KMS-11 (cell line): ENCODE data around the gene FAM107B.

Experiments used
- H2AFZ ChIP-seq: fragments of 200-600 bp; sonication (generic); 2 replicates; pipeline ENCODE4 v1.6.1; 2016; ENCODE audit warnings: antibody characterized with exemption, mixed run types, low read depth
- H3K27ac ChIP-seq: fragments of 200-600 bp; sonication (generic); 2 replicates; pipeline ENCODE4 v1.6.1; 2016; ENCODE audit warnings: mild to moderate bottlenecking, mixed run types
- H3K27me3 ChIP-seq: fragments of 200-600 bp; sonication (generic); 2 replicates; pipeline ENCODE4 v1.6.1; 2017; ENCODE audit warnings: mild to moderate bottlenecking, low read depth, mixed run types, moderate library complexity; ENCODE audit not compliant: insufficient read depth
- H3K36me3 ChIP-seq: fragments of 200-600 bp; sonication (generic); 2 replicates; pipeline ENCODE4 v1.6.1; 2017; ENCODE audit warnings: mild to moderate bottlenecking, mixed run types; ENCODE audit not compliant: insufficient read depth
- H3K4me1 ChIP-seq: fragments of 200-600 bp; sonication (generic); 2 replicates; pipeline ENCODE4 v1.6.1; 2016; ENCODE audit warnings: mild to moderate bottlenecking, low read depth, mixed run types; ENCODE audit not compliant: poor library complexity, severe bottlenecking
- H3K4me2 ChIP-seq: fragments of 200-600 bp; sonication (generic); 2 replicates; pipeline ENCODE4 v1.7.0; 2016; ENCODE audit warnings: mild to moderate bottlenecking, mixed run types
- H3K4me3 ChIP-seq: fragments of 200-600 bp; sonication (generic); IDR thresholded peaks from 2 replicates; pipeline ENCODE4 v1.6.1; 2017; ENCODE audit warnings: low read depth, low read length, mixed read lengths; ENCODE audit not compliant: insufficient read depth
- H3K79me2 ChIP-seq: fragments of 200-600 bp; sonication (generic); 2 replicates; pipeline ENCODE4 v1.6.1; 2016; ENCODE audit warnings: low read depth, mixed run types; ENCODE audit not compliant: insufficient read depth
- H3K9ac ChIP-seq: fragments of 200-600 bp; sonication (generic); 2 replicates; pipeline ENCODE4 v1.6.1; 2016; ENCODE audit warnings: mild to moderate bottlenecking, mixed run types
- H4K20me1 ChIP-seq: fragments of 200-600 bp; sonication (generic); 2 replicates; pipeline ENCODE4 v1.6.1; 2016; ENCODE audit warnings: mild to moderate bottlenecking, mixed run types; ENCODE audit not compliant: insufficient read depth
- TF ChIP-seq, protein P1 (sequence below): fragments of 200-600 bp; sonication (generic); conservative IDR thresholded peaks from 2 replicates; pipeline ENCODE4 v1.6.1; 2017; ENCODE audit warnings: low read depth, mild to moderate bottlenecking, antibody characterized with exemption, low read length, moderate library complexity, mixed read lengths

Gene FAM107B

DNA sequence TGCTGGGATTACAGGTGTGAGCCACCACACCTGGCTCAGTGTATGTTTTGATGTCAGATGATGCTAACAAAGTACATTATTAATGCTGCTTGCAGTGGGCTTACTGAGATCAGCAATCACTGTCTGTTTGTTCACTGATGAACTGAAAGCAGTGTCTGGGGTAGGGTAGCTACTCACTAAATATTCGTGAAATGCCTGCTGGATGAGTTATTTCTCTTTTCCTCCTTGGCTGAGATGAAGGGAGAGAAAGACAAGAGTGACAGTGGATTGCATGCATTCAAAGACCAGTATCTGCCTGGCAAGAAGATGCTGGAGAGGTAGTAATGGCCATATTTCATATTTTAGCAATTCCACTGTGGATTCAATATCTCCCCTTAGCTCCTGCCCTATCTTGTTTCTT, 32.3 kb downstream of the FAM107B start:
- no peak overlapping the region for H3K4me2 ChIP-seq

DNA sequence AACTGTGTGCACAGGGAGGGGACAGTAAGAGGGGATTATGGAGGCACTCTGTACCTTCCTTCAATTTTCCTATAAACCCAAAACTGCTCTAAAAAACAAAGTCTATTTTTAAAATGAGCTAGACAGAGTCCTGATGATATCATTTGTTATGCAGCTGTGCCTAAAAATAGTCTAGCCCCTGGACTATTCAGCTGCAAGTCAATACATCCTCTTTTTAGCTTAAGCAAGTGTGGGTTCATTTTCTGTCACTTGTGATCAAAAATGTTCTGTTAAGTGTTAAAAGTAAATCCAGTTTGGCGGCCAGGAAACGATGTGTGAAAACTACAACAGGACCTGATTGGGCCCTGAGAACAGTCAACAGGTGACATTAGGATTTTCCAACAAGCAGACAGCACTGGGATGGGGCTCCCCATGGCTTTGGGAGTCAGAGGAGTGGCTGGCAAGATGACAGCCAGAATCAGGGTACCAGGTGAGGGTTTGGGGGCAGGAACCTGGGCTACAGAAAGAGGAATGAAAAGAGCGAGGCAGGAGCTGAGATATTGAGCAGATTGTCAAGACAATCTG, 33.9 kb downstream of the FAM107B start:
- H3K9ac ChIP-seq: no peak overlapping the region
- H2AFZ ChIP-seq: no peak overlapping the region
- H3K4me2 ChIP-seq: no peak overlapping the region
- no peaks in the 10 kb centered on the region for H3K27me3 ChIP-seq
- no peak overlapping the region for H3K4me3 ChIP-seq
- TF ChIP-seq, protein P1, sequence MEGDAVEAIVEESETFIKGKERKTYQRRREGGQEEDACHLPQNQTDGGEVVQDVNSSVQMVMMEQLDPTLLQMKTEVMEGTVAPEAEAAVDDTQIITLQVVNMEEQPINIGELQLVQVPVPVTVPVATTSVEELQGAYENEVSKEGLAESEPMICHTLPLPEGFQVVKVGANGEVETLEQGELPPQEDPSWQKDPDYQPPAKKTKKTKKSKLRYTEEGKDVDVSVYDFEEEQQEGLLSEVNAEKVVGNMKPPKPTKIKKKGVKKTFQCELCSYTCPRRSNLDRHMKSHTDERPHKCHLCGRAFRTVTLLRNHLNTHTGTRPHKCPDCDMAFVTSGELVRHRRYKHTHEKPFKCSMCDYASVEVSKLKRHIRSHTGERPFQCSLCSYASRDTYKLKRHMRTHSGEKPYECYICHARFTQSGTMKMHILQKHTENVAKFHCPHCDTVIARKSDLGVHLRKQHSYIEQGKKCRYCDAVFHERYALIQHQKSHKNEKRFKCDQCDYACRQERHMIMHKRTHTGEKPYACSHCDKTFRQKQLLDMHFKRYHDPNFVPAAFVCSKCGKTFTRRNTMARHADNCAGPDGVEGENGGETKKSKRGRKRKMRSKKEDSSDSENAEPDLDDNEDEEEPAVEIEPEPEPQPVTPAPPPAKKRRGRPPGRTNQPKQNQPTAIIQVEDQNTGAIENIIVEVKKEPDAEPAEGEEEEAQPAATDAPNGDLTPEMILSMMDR: no peak
- no peaks in the 10 kb centered on the region for H4K20me1 ChIP-seq
- no peaks in the 10 kb centered on the region for H3K79me2 ChIP-seq
- no peaks in the 10 kb centered on the region for H3K36me3 ChIP-seq
- no peaks in the 10 kb centered on the region for H3K4me1 ChIP-seq
- H3K27ac ChIP-seq: no peak overlapping the region

More for the DNA sequence above, 32.3 kb downstream of the FAM107B start:
- Histone ChIP-seq H4K20me1 (no peaks in the 10 kb centered on the region), H3K4me1 (no peaks in the 10 kb centered on the region), H3K79me2 (no peaks in the 10 kb centered on the region), H2AFZ (no peak overlapping the region), H3K27ac (no peak overlapping the region), H3K27me3 (no peaks in the 10 kb centered on the region), H3K4me3 (no peak overlapping the region), H3K36me3 (no peaks in the 10 kb centered on the region), H3K9ac (no peak overlapping the region)
- TF ChIP-seq, protein P1: no peak

DNA sequence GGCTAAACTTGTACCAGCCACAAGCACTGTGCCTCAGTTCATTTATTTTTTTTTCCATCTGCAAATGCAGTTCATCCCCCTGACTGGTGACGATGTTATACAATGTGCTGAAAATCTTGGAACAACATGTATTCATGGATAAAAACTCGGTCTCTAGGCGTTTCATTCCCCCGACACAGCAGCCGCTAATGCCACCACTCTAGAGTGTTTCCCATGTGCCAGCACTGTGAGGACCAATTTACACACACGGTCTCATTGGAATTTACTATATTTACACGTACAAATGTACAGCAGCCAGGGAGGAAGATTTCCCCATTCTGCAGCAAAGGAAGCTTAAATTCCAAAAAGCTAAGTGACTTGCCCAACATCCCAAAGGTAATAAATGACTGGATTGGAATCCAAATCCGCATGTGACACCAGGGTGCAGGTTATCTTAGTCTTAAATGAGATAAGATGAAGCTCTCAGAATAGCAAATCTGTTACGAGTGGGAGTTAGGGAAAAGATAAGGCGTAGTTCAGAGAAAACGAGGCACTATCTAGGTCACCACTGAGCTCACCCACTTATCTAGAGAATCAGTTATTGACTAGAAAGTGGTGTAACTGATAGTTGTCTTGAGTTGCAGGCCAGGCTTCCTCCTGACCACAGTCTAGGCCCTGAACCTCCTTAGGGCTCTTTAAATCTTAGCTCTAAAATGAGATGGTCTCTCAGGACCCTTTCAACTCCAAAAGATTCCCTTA, 36.7 kb downstream of the FAM107B start:
- H3K79me2 ChIP-seq: no peaks in the 10 kb centered on the region
- no peaks in the 10 kb centered on the region for H3K36me3 ChIP-seq
- H3K9ac ChIP-seq: no peak overlapping the region
- H3K4me3 ChIP-seq: no peak overlapping the region
- no peak overlapping the region for H3K4me2 ChIP-seq
- no peaks in the 10 kb centered on the region for H3K27me3 ChIP-seq
- no peaks in the 10 kb centered on the region for H4K20me1 ChIP-seq
- no peak overlapping the region for H2AFZ ChIP-seq
- H3K27ac ChIP-seq: no peak overlapping the region
- TF ChIP-seq, protein P1: no peak
- H3K4me1 ChIP-seq: no peaks in the 10 kb centered on the region

DNA sequence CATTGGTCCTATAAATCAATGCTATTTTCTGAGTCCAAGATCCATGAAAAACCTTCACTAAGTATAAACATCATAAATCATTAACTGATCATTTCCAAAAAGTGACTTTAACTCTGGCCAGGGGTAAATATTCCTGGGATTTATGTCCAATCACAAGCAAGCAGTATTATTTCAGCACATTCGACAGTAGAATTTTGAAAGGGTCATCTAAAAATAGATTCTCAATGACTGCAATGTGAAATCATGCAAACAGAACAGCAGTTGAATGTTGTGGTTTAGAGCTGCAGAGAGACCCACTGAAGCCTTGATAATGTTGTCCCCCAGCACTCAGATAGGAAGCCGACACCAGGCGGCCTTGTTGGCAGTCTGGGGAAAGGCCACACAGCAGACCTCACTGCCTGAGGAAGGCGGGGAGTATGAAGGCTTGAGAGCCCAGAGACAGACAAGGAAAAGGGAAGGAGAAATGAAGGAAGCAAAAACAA, 38.1 kb downstream of the FAM107B start:
- H3K27ac ChIP-seq: no peak overlapping the region
- TF ChIP-seq, protein P1: no peak
- H4K20me1 ChIP-seq: no peaks in the 10 kb centered on the region
- H3K4me3 ChIP-seq: no peak overlapping the region
- H3K9ac ChIP-seq: no peak overlapping the region
- H3K27me3 ChIP-seq: no peaks in the 10 kb centered on the region
- H3K36me3 ChIP-seq: no peaks in the 10 kb centered on the region
- no peak overlapping the region for H2AFZ ChIP-seq
- no peaks in the 10 kb centered on the region for H3K79me2 ChIP-seq
- H3K4me2 ChIP-seq: no peak overlapping the region
- no peaks in the 10 kb centered on the region for H3K4me1 ChIP-seq
